Activated naive CD4-positive, alpha-beta T cell treated with anti-CD3 and anti-CD28 coated beads for 36 hours (primary cell): ENCODE measurements around the gene A3GALT2. TPM values are rescaled to one million over a fixed set of nuclear protein-coding genes. Genes with fewer than 3 reads are reported as not detected.

Experiments
- CTCF ChIA-PET: fragments of 350-600 bp; sonication (Branson Sonifier 250); formaldehyde crosslinking; loops from one replicate; lab custom pipeline; 2021; ENCODE audit warnings: antibody characterized with exemption; lab: Charles Lee
- DNase-seq: peaks from one replicate; pipeline ENCODE4 v3.0.0-alpha.2; 2020
- H3K27ac Mint-ChIP-seq: one replicate; pipeline ENCODE4 v1.8.0; 2021; ENCODE audit warnings: mild to moderate bottlenecking, mixed read lengths
- H3K27me3 Mint-ChIP-seq: one replicate; pipeline ENCODE4 v1.8.0; 2021; ENCODE audit warnings: low read depth, mixed read lengths
- H3K36me3 Mint-ChIP-seq: one replicate; pipeline ENCODE4 v1.8.0; 2021; ENCODE audit warnings: low read depth, mixed read lengths
- H3K4me1 Mint-ChIP-seq: one replicate; pipeline ENCODE4 v1.8.0; 2021; ENCODE audit warnings: low read depth, mixed read lengths
- H3K4me3 Mint-ChIP-seq: one replicate; pipeline ENCODE4 v1.8.0; 2021; ENCODE audit warnings: mild to moderate bottlenecking, moderate library complexity, mixed read lengths
- H3K9me3 Mint-ChIP-seq: one replicate; pipeline ENCODE4 v1.8.0; 2021; ENCODE audit warnings: mixed read lengths
- intact Hi-C: fragments of 100-400 bp; cut with micrococcal nuclease; formaldehyde crosslinking; loops from one replicate; pipeline ENCODE4 v1.15.1; 2023
- total RNA-seq, 2 experiments: library from RNA; stranded (reverse); gene quantifications; one replicate each; pipeline ENCODE4 v1.2.3, GENCODE V29; 2021

The A3GALT2 gene
- total RNA-seq, 2 experiments from 2014 or later = not detected

DNA sequence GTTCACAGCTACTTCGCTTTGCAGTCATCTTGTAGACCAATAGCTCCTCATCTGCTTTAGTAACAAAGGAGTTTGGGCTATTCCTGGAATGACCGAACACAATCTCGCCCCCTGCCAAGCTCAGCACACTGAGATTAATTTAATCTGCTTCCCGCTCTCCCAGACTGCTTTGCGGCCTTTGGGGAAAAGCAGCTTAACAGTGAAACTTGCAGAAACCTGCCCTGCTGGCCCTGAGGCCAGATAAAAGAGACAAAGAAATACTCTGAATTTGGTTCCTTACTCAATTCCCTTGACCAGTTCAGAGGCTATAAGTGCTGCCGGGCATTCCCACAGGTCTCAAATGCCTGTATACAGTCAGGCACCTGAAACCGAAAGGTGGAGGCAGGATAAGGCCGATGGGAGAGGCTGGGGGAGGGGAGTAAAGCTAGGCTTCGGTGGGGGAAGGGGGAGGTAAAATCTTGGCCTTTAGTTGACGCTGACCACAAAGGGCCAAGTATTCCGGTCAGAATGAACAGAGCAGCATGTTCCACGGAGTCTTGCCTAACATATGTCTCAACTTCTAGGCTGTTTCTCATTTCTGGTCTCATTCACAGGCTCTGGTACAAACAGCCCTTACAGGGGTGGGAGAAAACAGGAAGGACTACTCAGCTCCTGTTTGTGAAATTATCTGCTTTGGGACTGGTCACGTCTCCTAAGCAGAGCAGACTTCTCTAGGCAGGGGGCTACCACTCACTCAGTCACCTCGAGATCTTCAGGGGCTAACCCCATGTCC is 17.7 kb upstream of the A3GALT2 start:
- Mint-ChIP-seq H3K4me1 (peaks cover 35% of the 10 kb centered on the region), H3K36me3 (peaks cover 2% of the 10 kb centered on the region), H3K27ac (no peak overlapping the region), H3K4me3 (no peak overlapping the region), H3K27me3 (no peaks in the 10 kb centered on the region), H3K9me3 (no peaks in the 10 kb centered on the region)
- DNase-seq = no peak
- CTCF ChIA-PET = interaction anchor here (0.8 kb wide), 2 partner anchors 43 to 117 kb away, joined by 3 to 4 read pairs; no protein-coding TSS in a partner anchor
- intact Hi-C loops = no loop called here

DNA sequence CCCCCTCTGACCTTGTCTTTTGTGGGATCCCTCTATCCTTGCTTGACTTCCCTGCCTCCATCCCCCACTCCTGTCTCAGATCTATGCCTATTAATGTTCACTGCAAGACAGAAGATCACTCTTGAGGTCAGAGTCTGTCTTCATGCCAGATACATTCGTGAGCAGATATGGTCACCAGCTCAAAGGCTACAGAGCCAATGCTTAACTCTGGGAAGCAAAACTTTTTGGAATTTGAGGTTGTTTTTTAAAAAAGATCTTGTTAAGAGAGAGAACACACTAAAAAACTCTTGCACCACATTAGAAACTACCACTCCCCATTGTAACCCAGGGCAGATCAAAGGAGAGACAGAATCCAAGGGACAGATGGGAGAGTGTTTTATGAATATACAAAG is 17.1 kb upstream of the A3GALT2 start:
- H3K4me3 Mint-ChIP-seq = no peak overlapping the region
- no peak for DNase-seq
- no peaks in the 10 kb centered on the region for H3K27me3 Mint-ChIP-seq
- H3K36me3 Mint-ChIP-seq = peaks cover 2% of the 10 kb centered on the region
- no peaks in the 10 kb centered on the region for H3K9me3 Mint-ChIP-seq
- CTCF ChIA-PET = interaction anchor here (0.8 kb wide), 1 partner anchor 117 kb away, joined by 3 read pairs; no protein-coding TSS in a partner anchor
- no peak overlapping the region for H3K27ac Mint-ChIP-seq
- intact Hi-C loops = no loop called here
- H3K4me1 Mint-ChIP-seq = peaks cover 35% of the 10 kb centered on the region

DNA sequence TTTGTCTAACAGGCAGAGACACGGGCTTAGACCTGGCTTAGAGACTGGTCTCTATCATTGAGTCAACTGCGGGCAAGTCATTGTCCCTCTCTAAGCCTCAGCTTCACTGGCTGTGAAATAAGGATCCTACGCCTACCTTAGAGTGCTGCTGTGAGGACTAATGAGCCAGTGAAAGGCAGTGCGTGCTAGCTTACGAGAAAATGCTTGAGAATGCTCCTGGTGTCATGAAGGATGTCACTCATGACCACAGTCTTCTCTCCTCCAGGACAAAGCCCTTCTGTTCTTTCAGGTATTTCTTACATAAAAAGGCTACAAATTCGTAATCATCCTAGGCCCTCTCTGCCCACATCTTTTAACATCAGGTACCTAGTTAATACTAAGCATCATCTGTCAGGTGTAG is 16.5 kb upstream of the A3GALT2 start:
- intact Hi-C loops = no loop called here
- H3K27me3 Mint-ChIP-seq = no peaks in the 10 kb centered on the region
- H3K9me3 Mint-ChIP-seq = no peaks in the 10 kb centered on the region
- CTCF ChIA-PET = no interaction called here
- no peak overlapping the region for H3K4me3 Mint-ChIP-seq
- no peak for DNase-seq
- no peak overlapping the region for H3K27ac Mint-ChIP-seq
- peaks cover 32% of the 10 kb centered on the region for H3K4me1 Mint-ChIP-seq
- H3K36me3 Mint-ChIP-seq = no peaks in the 10 kb centered on the region

DNA sequence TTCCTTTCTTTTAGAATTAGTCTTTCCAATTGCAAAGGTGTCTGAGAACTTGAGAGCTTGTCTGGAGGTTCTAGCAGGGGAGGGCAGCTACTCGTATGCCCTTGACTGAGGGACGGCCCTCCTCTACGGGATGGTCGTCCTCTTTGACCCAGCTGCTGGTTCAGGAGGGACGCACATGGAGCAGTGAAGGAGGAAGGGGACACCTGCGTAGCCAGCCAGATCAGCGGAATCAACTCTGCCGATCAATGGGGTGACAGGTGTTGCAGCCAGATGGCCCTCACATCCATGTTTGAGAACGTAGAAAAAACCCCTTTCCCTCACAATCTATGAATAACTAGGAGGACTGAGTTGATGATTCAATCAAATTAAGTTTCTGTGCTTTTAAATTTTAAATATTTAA is 15.7 kb upstream of the A3GALT2 start:
- peaks cover 30% of the 10 kb centered on the region for H3K4me1 Mint-ChIP-seq
- intact Hi-C loops = no loop called here
- H3K36me3 Mint-ChIP-seq = peaks cover 1% of the 10 kb centered on the region
- H3K27me3 Mint-ChIP-seq = no peaks in the 10 kb centered on the region
- H3K27ac Mint-ChIP-seq = no peak overlapping the region
- H3K9me3 Mint-ChIP-seq = no peaks in the 10 kb centered on the region
- no peak overlapping the region for H3K4me3 Mint-ChIP-seq
- no peak for DNase-seq
- CTCF ChIA-PET = interaction anchor here (0.9 to 1.6 kb wide), 3 partner anchors 24 to 197 kb away, joined by 3 to 6 read pairs (median 4); no protein-coding TSS in a partner anchor

DNA sequence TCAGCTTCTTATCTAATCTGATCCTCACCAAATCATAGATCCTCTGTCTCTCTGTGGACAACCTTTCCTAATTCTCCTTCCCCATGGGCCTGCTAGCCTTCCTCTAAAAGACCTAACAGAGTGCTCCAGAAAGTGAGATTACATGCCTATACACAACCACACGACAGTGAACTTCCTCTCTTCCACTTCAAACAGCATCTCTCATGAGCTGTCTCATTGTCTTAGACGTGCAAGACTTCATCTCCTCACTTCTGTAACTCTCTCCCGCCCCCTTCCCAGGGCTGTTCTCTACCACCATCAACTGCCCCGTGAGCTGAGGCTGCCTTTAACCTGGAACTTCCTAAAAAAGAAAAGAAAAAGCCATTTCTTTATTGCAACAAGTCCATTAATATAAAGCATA is 14.1 kb upstream of the A3GALT2 start:
- H3K27me3 Mint-ChIP-seq = no peaks in the 10 kb centered on the region
- CTCF ChIA-PET = no interaction called here
- H3K27ac Mint-ChIP-seq = no peak overlapping the region
- intact Hi-C loops = no loop called here
- no peak overlapping the region for H3K4me3 Mint-ChIP-seq
- no peaks in the 10 kb centered on the region for H3K9me3 Mint-ChIP-seq
- no peak for DNase-seq
- H3K36me3 Mint-ChIP-seq = peaks cover 1% of the 10 kb centered on the region
- peaks cover 22% of the 10 kb centered on the region for H3K4me1 Mint-ChIP-seq

DNA sequence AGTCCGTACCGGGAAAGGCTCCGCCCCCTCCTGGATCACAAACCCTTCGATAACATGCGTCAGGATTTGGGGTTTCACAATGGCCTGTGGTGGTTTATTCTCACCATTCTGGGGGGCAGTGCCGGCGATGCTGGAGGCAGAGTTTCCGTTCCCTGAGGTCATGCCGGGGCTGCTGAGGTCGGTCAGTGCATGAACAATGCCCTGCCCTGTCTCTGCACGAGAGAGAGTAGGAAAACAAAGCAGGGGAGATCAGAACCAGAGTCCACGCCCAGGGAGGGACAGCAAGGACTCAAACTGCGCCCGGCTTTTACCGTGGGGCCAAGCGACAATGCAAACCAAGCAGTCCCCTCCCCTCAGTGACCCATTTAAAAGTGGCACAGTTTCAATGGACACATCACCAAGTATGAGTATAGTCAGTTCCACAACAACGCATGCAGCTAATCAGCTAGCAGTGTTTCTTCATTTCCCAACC is 13.2 kb upstream of the A3GALT2 start:
- Mint-ChIP-seq H3K36me3 (peaks cover 6% of the 10 kb centered on the region), H3K27ac (no peak overlapping the region), H3K4me1 (peaks cover 20% of the 10 kb centered on the region), H3K9me3 (no peaks in the 10 kb centered on the region), H3K27me3 (no peaks in the 10 kb centered on the region), H3K4me3 (no peak overlapping the region)
- CTCF ChIA-PET = no interaction called here
- intact Hi-C loops = no loop called here
- DNase-seq = no peak

DNA sequence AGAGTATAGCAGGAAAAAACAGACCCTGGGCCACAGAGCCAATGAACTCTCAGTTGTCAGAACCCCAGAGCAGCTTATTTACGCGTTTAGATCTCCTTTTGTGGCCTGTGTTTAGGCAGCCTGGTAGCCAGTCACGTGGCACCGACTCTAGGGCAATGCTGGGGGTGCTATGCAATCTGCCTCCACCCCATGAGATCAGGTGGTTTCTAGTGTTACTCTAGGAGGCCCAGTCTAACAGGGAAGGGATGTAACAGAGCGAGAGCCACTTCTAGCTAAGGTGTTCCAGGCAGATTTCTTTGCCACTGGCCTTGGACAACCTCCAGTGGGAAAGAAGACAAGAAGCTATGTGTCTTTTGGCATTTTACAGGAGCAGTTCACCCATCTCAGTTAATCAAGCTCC is 12.0 kb upstream of the A3GALT2 start:
- H3K4me1 Mint-ChIP-seq = peaks cover 11% of the 10 kb centered on the region
- intact Hi-C loops = no loop called here
- CTCF ChIA-PET = no interaction called here
- H3K36me3 Mint-ChIP-seq = peaks cover 14% of the 10 kb centered on the region
- no peak overlapping the region for H3K27ac Mint-ChIP-seq
- H3K9me3 Mint-ChIP-seq = no peaks in the 10 kb centered on the region
- H3K27me3 Mint-ChIP-seq = no peaks in the 10 kb centered on the region
- no peak overlapping the region for H3K4me3 Mint-ChIP-seq
- no peak for DNase-seq

DNA sequence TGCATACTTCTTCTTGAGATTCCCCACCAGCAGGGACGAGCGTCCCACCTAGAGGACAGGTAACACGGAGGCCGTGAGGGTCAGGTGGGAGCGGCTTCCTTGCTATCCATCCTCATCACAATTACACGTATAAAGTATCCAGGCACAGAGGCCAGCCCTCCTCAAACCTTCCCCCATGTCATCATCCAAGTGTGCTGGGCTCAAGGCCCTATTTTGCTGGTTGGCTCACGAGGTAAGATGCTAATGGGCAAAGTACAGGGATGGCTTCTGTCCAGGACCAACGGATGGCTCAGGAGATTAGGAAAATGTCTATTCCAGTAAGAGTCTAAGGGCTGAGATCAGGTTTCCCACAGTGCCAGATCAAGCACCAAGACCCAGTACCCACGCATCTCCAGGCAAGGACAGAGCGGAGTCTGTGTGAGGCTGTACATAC is 11.5 kb upstream of the A3GALT2 start:
- CTCF ChIA-PET = no interaction called here
- H3K9me3 Mint-ChIP-seq = no peaks in the 10 kb centered on the region
- H3K36me3 Mint-ChIP-seq = peaks cover 14% of the 10 kb centered on the region
- no peak overlapping the region for H3K27ac Mint-ChIP-seq
- H3K4me3 Mint-ChIP-seq = no peak overlapping the region
- DNase-seq = no peak
- no peaks in the 10 kb centered on the region for H3K27me3 Mint-ChIP-seq
- peaks cover 7% of the 10 kb centered on the region for H3K4me1 Mint-ChIP-seq
- intact Hi-C loops = no loop called here

DNA sequence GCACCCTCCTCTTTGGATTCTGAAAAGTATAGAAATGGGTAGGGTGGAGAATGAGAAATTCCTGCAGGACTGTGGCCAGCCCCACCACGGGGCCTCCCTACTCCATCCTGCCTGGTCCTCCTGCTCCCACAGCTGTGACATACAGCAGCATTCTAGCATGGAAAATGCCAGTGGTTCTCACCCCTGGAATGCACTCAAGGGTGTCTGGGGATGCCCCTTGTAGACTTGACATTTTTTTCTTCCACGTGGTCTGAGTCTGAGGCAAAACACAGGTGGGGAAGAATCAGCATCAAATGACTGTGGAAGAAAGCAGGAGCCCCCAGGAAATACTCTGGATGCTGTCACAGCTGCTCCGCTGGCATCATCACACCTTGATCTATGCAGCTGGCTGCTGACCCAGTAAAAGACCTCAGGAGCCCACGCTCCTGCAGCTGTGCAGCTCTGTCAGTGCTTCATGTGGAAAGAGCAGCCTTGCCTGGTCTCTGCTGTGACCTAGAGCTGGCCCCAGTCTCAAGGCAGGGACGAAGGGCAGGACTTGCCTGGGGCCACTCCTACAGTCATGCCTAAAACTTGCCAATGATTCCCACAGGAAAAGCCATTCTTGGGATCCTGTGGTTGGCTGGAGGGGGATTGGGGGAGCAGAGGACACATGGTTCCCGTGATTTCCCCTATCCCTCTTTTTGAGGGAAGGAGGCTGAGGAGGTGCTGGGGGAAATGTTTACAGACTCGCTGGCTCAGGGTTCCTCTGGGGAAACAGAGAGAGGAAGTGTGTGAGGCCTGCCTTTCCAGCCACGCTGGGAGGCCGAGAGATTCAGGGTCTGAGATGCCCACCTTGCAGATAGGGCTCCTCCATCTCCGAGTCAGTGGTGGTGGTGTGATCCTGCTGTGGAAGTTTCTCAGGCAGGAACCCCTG is 10.8 kb upstream of the A3GALT2 start:
- DNase-seq = no peak
- intact Hi-C loops = no loop called here
- CTCF ChIA-PET = no interaction called here
- Mint-ChIP-seq H3K9me3 (no peaks in the 10 kb centered on the region), H3K4me3 (no peak overlapping the region), H3K4me1 (peaks cover 7% of the 10 kb centered on the region), H3K27me3 (no peaks in the 10 kb centered on the region), H3K36me3 (peaks cover 16% of the 10 kb centered on the region), H3K27ac (no peak overlapping the region)

DNA sequence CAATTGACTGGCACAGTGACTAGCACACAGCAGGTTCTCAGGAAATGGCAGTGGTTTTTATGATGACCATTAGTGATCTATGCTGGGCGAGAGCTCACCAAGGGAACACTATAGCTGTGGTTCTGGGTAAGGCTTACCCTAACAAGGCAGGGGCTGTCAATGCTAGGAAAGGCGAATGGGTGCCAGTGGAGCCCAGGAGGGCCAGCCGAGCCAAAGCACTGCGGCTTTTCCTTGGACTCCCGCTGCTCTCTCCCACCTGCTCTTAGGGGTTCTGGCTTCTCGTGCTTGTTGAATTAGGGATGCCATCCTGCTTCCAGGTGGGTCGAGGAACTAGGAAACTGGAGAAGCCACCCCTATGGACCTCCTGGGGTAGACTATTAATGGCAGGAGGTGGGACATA is 10.0 kb upstream of the A3GALT2 start:
- no peak overlapping the region for H3K4me3 Mint-ChIP-seq
- CTCF ChIA-PET = no interaction called here
- intact Hi-C loops = no loop called here
- H3K27ac Mint-ChIP-seq = no peak overlapping the region
- no peaks in the 10 kb centered on the region for H3K27me3 Mint-ChIP-seq
- peaks cover 7% of the 10 kb centered on the region for H3K4me1 Mint-ChIP-seq
- DNase-seq = no peak
- peaks cover 21% of the 10 kb centered on the region for H3K36me3 Mint-ChIP-seq
- no peaks in the 10 kb centered on the region for H3K9me3 Mint-ChIP-seq

DNA sequence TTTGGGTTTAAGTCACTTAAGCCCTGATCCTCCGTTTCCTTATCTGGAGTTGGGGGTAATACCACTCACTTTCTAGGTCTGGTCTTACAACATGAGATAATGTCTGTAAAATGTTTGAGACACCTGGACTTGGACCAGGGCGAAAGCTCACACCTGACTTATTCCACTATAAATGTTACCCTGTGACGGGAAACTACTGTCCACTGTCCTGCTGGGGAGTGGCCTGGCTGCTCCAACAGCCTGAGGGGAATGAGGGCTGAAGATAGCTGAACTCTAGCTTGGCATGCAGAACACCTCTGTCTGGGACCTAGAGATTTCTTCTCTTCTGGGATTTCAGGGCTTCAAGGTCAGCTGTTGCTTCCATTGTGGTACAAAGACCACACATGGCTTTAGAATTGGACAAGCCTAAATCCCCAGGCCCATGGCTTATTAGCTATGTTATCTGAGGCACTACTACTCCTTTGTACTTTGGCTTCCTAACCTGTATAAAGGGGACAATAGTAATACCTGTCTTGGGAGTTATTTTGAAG is 9.5 kb upstream of the A3GALT2 start:
- CTCF ChIA-PET = no interaction called here
- Mint-ChIP-seq H3K4me3 (no peak overlapping the region), H3K27me3 (no peaks in the 10 kb centered on the region), H3K27ac (no peak overlapping the region), H3K9me3 (no peaks in the 10 kb centered on the region), H3K4me1 (peaks cover 5% of the 10 kb centered on the region), H3K36me3 (peaks cover 26% of the 10 kb centered on the region)
- intact Hi-C loops = no loop called here
- no peak for DNase-seq

DNA sequence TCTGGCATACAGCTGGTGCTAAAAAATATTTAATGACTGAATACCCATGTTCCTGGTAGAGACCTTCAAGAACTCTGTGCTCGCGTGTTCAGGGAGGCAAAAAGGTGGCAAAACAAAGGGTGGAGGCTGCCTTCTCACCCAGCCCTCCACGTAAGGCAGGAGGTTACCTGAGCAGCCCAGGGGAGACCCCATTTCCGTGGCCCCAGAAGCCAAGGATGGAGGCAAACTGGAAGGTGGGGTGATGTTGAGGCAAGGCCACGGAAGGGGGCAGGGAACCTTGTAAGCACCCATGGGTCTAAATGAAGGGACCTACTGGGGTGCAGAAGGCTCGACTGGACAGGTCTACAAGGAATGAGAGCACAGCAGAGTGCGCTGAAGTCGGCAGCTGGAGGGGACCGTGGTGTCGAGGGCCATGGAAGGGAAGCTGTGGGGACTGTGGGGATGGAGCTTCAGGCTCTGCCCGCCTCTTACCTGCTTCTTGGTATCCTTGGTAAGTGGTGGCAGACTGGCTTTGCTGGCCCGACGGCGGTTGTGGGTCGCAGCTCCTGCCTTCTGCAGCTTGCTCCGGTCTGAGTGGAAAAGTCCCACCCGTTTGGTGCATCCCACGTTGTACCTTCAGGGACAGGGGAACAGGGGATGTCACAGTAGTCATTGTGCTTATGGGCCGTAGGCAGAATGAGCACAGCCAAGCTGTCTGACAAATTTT is 8.9 kb upstream of the A3GALT2 start:
- Mint-ChIP-seq H3K4me3 (no peak overlapping the region), H3K27me3 (no peaks in the 10 kb centered on the region), H3K9me3 (no peaks in the 10 kb centered on the region), H3K36me3 (peaks cover 30% of the 10 kb centered on the region), H3K4me1 (no peaks in the 10 kb centered on the region), H3K27ac (no peak overlapping the region)
- no peak for DNase-seq
- CTCF ChIA-PET = no interaction called here
- intact Hi-C loops = no loop called here
